GM18526 (cell line): ENCODE results near the gene ZFP57.

Source experiments
- POLR2A ChIP-seq: IDR thresholded peaks from 3 replicates; pipeline ENCODE4 v1.6.1; 2011; ENCODE audit not compliant: insufficient read length; ENCODE audit errors: extremely low read depth

The ZFP57 gene

DNA sequence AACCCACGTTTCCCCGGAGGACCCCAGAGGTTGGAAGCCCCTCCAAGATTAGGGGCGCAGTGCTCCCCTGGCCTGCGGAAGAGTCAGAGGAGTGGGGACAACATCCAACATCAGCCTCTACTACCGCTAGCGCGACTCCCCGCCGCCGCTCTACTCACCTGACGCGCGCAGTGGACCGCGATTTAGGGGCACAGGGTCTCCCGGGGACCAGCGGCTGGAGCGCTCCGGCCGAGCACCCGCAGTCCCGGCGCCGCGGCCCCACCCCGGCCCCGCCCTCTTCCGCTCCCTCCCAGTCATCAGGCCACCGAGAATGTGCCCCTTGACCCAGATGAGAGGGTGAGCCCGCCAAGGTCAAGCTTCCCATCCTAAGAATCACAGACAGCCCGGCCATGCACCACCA lies at the start of gene ZFP57:
Gene ZFP57 (minus strand): TSS at position 249 of the 400 bp plus-strand sequence. CDS start 4,149 bp downstream, outside the sequence.
- peak; percentile 27 for TF ChIP-seq POLR2A

DNA sequence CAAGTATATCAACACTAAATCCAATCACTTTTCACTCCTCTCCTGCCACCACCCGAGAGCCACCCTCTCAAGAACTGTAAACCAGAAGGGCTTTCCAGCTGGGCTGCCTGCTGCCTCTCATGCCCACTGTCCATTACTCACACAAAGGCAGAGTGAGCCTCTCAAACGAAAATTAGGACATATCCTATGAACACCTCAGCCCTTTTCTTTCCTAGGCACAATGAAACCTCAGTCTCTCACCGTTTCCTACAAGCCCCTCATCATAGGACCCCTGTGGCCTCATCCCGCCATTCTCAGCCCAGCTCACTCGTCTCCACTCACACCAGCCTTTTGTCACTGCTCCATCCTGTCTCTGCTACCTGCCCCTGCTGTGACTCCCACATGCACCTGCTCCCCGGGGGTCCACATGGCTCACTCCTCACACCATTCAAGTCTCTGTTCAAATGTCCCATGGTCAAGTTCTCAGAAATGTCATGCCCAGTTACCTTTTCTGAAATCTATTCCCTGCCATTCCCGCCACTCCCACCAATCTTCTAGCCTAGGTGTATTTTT lies 49.7 kb upstream of the ZFP57 start:
- TF ChIP-seq POLR2A = no peak

DNA sequence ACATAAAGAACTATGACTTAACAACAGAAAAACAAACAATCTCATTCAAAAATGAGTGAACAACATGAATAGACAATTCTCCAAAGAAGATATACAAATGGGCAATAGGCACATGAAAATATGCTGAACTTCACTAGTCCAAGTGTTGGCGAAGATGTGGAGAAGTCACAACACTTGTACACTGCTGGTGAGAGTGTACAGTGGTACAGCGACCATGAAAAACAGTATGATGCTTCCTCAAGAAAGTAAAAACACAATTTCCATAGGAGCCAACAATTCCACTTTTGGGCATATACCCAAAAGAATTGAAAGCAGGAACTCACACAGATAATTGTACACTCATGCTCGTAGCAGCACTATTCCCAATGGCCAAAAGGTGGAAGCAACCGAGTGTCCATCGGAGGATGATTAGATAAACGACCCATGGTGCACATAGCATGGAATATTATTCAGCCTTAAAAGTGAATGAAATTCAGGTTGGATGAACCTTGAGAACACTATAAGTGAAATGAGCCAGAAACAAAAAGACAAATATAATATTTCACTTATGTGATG lies 48.9 kb upstream of the ZFP57 start:
- TF ChIP-seq POLR2A = no peak

DNA sequence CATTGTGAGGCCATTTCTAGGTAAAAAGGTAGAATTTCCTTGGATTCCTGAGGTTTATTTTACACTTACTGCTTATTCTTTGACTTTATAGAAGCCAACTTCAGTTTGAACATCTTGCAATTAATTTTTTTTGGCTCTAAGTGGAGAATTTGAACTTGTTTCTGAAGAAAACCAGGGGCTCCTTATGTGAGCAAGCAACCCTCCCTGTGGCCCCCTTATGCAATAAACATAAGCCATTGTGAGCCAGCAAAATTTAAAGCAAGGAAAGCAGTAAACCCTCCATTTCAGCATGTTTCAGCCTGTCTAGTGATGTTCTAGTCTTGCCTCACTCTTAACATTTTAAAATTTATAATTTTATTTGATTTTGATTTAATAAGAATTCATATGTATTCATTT lies 47.9 kb upstream of the ZFP57 start:
- TF ChIP-seq POLR2A = no peak

DNA sequence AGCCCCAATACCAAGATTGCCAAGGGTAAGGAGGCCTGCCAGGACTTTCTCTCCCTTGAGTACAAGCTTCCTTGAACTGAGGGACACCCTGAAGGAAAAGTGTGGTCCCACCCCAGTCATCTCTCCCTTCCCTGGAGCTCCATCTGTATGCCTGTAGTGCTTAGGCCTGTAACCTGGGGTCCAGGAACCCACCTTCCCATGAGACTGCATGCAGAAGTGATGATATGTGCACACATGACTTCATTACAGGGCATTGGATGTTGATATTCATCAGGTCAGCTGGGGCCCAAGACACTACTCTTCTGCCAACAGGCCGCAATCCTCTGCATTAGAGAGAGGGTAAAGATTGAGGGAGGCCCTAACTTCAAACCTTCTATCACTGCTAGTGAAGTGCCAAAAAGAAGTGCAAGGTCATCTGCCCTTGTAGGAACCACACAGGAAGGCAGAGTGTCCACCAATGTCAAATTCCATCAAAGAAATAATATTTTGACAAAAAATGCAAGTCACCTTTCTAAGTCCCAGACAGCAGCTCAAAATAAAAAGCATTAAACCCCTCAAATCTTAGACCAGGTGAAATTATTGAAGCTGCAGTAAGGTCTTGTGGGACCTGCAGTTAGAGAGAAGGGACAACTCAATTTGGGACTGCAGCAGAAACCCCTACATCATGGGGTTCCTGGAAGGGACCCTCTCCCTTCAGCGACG lies 47.4 kb upstream of the ZFP57 start:
- peak; percentile 31 for TF ChIP-seq POLR2A

DNA sequence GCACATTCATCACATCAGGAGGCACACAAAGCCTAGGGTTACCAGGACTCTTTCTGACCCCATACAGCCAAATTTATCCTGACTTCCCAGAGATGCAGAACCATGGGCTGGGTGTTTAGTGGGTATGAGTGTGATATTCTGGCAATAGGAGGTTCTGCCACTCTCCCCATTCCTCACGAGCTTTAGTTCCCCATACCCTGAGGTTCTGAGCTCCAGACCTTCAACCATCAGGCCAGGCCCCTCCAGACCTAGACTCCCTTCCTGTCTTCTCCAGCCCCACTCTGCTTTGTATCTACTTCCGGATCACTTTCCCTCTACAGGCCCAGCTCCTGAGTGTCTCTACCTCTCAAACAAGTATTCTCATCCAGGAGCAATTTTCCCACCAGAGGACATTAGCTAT lies 46.7 kb upstream of the ZFP57 start:
- TF ChIP-seq POLR2A = no peak

DNA sequence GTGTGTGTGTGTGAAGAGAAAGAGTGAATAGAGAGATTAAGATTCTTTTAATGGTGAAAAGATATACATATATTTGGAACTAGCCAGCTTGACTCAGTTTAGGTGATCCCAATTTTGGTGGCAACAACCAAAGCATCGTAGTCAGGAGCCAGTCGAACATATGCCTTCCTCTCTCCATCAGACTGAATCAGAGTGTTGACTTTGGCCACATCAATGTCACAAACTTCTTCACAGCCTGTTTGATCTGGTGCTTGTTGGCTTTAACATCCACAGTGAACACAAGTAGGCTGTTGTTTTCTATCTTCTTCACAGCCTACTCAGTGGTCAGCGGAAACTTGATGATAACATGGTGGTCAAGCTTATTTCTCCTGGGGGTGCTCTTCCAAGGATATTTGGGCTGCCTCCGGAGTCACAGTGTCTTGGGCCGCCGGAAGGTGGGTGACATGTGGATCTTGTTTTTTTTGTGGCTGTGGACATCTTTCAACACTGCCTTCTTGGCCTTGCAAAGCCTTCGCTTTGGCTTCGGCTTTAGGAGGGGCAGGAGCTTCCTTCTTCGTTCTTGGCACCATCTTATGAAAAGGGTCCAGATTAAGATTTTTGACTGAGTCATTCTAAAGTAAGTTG lies 45.7 kb upstream of the ZFP57 start:
- no peak for TF ChIP-seq POLR2A

DNA sequence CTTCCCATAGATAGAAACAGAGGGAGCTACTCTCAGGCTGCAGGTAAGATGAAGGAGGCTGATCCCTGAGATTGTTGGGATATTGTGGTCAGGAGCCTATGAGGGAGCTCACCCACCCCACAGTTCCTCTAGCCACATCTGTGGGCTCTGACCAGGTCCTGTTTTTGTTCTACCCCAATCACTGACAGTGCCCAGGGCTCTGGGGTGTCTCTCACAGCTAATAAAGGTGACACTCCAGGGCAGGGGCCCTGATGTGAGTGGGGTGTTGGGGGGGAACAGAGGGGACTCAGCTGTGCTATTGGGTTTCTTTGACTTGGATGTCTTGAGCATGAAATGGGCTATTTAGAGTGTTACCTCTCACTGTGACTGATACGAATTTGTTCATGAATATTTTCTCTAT lies 45.0 kb upstream of the ZFP57 start:
- TF ChIP-seq POLR2A = no peak

DNA sequence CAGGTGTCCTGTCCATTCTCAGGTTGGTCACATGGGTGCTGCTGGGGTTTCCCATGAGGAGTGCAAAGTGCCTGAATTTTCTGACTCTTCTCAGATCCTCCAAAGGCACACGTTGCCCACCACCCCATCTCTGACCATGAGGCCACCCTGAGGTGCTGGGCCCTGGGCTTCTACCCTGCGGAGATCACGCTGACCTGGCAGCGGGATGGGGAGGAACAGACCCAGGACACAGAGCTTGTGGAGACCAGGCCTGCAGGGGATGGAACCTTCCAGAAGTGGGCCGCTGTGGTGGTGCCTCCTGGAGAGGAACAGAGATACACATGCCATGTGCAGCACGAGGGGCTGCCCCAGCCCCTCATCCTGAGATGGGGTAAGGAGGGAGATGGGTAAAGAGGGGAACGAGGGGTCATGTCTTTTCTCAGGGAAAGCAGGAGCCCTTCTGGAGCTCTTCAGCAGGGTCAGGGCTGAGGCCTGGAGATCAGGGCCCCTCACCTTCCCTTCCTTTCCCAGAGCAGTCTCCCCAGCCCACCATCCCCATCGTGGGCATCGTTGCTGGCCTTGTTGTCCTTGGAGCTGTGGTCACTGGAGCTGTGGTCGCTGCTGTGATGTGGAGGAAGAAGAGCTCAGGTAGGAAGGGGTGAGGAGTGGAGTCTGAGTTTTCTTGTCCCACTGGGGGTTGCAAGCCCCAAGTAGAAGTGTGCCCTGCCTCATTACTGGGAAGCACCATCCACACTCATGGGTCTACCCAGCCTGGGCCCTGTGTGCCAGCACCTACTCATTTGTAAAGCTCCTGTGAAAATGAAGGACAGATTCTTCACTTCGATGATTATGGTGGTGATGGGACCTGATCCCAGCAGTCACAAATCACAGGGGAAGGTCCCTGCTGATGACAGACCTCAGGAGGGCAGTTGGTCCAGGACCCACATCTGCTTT lies 44.3 kb upstream of the ZFP57 start:
- peak; percentile 25 for TF ChIP-seq POLR2A

DNA sequence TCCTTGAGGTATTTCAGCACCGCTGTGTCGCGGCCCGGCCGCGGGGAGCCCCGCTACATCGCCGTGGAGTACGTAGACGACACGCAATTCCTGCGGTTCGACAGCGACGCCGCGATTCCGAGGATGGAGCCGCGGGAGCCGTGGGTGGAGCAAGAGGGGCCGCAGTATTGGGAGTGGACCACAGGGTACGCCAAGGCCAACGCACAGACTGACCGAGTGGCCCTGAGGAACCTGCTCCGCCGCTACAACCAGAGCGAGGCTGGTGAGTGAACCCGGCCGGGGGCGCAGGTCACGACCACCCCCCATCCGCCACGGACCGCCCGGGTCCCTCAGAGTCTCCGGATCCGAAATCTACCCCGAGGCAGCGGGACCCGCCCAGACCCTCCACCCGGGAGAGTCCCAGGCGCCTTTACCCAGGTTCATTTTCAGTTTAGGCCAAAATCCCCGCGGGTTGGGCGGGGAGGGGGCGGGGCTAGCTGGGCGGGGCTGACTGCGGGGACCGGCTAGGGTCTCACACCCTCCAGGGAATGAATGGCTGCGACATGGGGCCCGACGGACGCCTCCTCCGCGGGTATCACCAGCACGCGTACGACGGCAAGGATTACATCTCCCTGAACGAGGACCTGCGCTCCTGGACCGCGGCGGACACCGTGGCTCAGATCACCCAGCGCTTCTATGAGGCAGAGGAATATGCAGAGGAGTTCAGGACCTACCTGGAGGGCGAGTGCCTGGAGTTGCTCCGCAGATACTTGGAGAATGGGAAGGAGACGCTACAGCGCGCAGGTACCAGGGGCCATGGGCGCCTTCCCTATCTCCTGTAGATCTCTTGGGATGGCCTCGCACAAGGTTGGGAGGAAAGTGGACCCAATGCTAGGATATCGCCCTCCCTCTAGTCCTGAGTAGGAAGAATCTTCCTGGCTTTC lies 43.0 kb upstream of the ZFP57 start:
- peak; percentile 73 for TF ChIP-seq POLR2A

DNA sequence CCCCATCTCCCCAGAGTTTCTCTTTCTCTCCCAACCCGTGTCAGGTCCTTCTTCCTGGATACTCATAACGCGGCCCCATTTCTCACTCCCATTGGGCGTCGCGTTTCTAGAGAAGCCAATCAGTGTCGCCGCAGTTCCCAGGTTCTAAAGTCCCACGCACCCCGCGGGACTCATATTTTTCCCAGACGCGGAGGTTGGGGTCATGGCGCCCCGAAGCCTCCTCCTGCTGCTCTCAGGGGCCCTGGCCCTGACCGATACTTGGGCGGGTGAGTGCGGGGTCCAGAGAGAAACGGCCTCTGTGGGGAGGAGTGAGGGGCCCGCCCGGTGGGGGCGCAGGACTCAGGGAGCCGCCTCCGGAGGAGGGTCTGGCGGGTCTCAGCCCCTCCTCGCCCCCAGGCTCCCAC lies 42.3 kb upstream of the ZFP57 start, which contains the start of gene HLA-F:
Gene HLA-F (plus strand): TSS at position 173 of the 404 bp plus-strand sequence. CDS start 30 bp downstream, at position 203.
- TF ChIP-seq POLR2A = peak; percentile 72

DNA sequence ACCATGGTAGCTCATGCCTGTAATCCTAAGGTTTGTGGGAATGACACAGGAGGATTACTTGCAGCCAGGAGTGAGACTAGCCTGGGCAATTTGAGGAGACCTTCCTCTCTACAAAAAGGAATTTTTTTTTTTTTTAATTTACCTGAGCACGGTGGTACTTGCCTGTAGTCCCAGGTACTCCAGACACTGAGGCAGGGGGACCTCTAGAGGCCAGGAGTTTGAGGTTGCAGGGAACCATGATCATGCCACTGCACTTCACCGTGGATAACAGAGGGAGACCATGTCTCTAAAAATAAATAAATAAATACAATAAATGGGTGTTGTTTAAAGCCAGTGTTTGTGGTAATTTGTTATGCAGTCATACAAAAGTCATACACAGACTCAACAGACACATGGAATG lies 39.9 kb upstream of the ZFP57 start:
- TF ChIP-seq POLR2A = no peak

DNA sequence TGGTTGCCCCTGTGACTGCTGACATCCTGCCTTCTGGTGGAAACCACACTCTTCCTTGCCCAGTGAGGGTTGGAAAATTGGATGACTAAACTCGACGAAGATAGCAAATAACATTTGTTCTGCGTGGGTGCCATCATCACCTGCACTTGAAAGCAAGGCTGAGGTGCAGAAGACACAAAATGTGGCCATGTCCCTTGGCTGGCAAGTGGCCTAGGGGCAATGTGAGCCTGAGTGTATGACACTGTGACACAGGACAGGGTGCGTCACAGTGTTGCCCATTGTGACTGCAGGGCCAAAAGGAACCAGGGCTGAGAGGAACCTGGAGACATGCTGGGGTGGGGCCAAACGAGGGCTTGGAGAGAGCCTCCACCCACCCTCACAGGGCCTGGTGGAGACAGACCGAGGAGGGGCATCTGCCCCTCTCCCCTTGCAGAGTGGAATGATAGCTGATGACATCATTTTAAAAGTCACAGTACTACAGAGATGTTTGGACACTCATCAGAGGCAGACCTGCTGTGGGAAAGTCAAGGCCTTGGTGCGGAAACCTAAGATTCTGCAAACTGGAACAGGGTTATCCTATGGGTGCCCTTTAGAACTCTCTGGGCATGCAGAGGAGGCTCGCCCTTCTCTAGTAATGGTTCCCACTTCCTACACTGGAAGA lies 29.5 kb upstream of the ZFP57 start:
- TF ChIP-seq POLR2A = no peak

DNA sequence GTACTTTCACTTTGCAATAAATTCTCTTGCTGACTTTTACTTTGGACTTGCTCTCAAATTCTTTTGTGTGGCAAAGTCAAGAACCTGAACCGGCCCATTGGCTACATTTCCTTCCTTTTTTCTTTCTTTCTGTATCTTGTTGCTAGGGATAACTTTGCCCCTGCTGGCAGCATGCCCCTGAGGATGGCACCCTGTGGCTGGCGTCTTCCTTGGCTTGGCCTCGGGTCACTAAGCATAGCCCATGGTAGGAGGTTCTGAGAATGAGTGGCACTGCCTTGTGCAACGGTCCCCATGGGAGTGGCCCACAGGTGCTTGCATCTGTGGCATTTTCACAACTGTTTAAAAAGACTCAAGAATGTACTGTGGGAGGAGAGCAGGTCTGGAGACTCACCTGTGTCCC lies 28.2 kb upstream of the ZFP57 start:
- TF ChIP-seq POLR2A = no peak
